ENCODE measurements around the gene STARD13.

Gene STARD13

GRCh38 chr13:33230178-33230881 lies 55.2 kb downstream of the STARD13 start:
- H3K36me3 ChIP-seq (ENCODE audit: control insufficient read depth in 1 of 2, insufficient read depth in 2 of 2, low read length in 2 of 2): peaks cover 0 to 7% of the 10 kb centered on the region in 2 donors
- peaks cover 6 to 11% of the 10 kb centered on the region in 2 donors for H3K9me3 ChIP-seq (ENCODE audit: control insufficient read depth in 1 of 2, low read length in 2 of 2)
- no peak overlapping the region for H3K9ac ChIP-seq (ENCODE audit: low read depth in 1 of 2, low read length in 2 of 2)
- no peak overlapping the region for H3K4me3 ChIP-seq (ENCODE audit: low read depth in 1 of 2, low read length in 2 of 2)
- H3K27ac ChIP-seq (ENCODE audit: low read depth, low read length): no peak overlapping the region
- peaks cover 7 to 21% of the 10 kb centered on the region in 2 donors for H3K4me1 ChIP-seq (ENCODE audit: control insufficient read depth in 1 of 2, insufficient read depth in 2 of 2, low read length in 2 of 2)
- H3K27me3 ChIP-seq (ENCODE audit: control insufficient read depth in 1 of 2, insufficient read depth in 2 of 2, low read length in 2 of 2): no peaks in the 10 kb centered on the region

- Histone ChIP-seq H3K9me3 (ENCODE audit: control insufficient read depth in 1 of 2, low read length in 2 of 2) (peaks cover 7 to 12% of the 10 kb centered on the region in 2 donors), H3K4me1 (ENCODE audit: control insufficient read depth in 1 of 2, insufficient read depth in 2 of 2, low read length in 2 of 2) (peaks cover 7 to 21% of the 10 kb centered on the region in 2 donors), H3K9ac (ENCODE audit: low read depth in 1 of 2, low read length in 2 of 2) (no peak overlapping the region), H3K36me3 (ENCODE audit: control insufficient read depth in 1 of 2, insufficient read depth in 2 of 2, low read length in 2 of 2) (peaks cover under 1 to 7% of the 10 kb centered on the region in 2 donors), H3K4me3 (ENCODE audit: low read depth in 1 of 2, low read length in 2 of 2) (no peak overlapping the region), H3K27me3 (ENCODE audit: control insufficient read depth in 1 of 2, insufficient read depth in 2 of 2, low read length in 2 of 2) (no peaks in the 10 kb centered on the region), H3K27ac (ENCODE audit: low read depth, low read length) (no peak overlapping the region)
Measured at GRCh38 chr13:33229446-33230177, 55.9 kb downstream of the STARD13 start.

- Histone ChIP-seq H3K27ac (ENCODE audit: low read depth, low read length) (peak overlapping the region; percentile 47), H3K4me3 (ENCODE audit: low read depth in 1 of 2, low read length in 2 of 2) (no peak overlapping the region), H3K9me3 (ENCODE audit: control insufficient read depth in 1 of 2, low read length in 2 of 2) (peaks cover 14 to 17% of the 10 kb centered on the region in 2 donors), H3K4me1 (ENCODE audit: control insufficient read depth in 1 of 2, insufficient read depth in 2 of 2, low read length in 2 of 2) (peaks cover 7 to 21% of the 10 kb centered on the region in 2 donors), H3K9ac (ENCODE audit: low read depth in 1 of 2, low read length in 2 of 2) (no peak overlapping the region), H3K36me3 (ENCODE audit: control insufficient read depth in 1 of 2, insufficient read depth in 2 of 2, low read length in 2 of 2) (peaks cover 6 to 9% of the 10 kb centered on the region in 2 donors), H3K27me3 (ENCODE audit: control insufficient read depth in 1 of 2, insufficient read depth in 2 of 2, low read length in 2 of 2) (no peaks in the 10 kb centered on the region)
Measured at GRCh38 chr13:33228648-33229445, 56.7 kb downstream of the STARD13 start.

- Histone ChIP-seq H3K9me3 (ENCODE audit: control insufficient read depth in 1 of 2, low read length in 2 of 2) (peaks cover 11 to 15% of the 10 kb centered on the region in 2 donors), H3K27ac (ENCODE audit: low read depth, low read length) (no peak overlapping the region), H3K27me3 (ENCODE audit: control insufficient read depth in 1 of 2, insufficient read depth in 2 of 2, low read length in 2 of 2) (no peaks in the 10 kb centered on the region), H3K9ac (ENCODE audit: low read depth in 1 of 2, low read length in 2 of 2) (no peak overlapping the region), H3K4me3 (ENCODE audit: low read depth in 1 of 2, low read length in 2 of 2) (no peak overlapping the region), H3K4me1 (ENCODE audit: control insufficient read depth in 1 of 2, insufficient read depth in 2 of 2, low read length in 2 of 2) (peaks cover 7 to 23% of the 10 kb centered on the region in 2 donors), H3K36me3 (ENCODE audit: control insufficient read depth in 1 of 2, insufficient read depth in 2 of 2, low read length in 2 of 2) (peaks cover 3 to 6% of the 10 kb centered on the region in 2 donors)
Measured at GRCh38 chr13:33227927-33228647, 57.5 kb downstream of the STARD13 start.

- Histone ChIP-seq H3K36me3 (ENCODE audit: control insufficient read depth in 1 of 2, insufficient read depth in 2 of 2, low read length in 2 of 2) (peaks cover 3 to 6% of the 10 kb centered on the region in 2 donors), H3K27ac (ENCODE audit: low read depth, low read length) (no peak overlapping the region), H3K9ac (ENCODE audit: low read depth in 1 of 2, low read length in 2 of 2) (no peak overlapping the region), H3K4me3 (ENCODE audit: low read depth in 1 of 2, low read length in 2 of 2) (no peak overlapping the region), H3K27me3 (ENCODE audit: control insufficient read depth in 1 of 2, insufficient read depth in 2 of 2, low read length in 2 of 2) (no peaks in the 10 kb centered on the region), H3K4me1 (ENCODE audit: control insufficient read depth in 1 of 2, insufficient read depth in 2 of 2, low read length in 2 of 2) (peaks cover 7 to 15% of the 10 kb centered on the region in 2 donors), H3K9me3 (ENCODE audit: control insufficient read depth in 1 of 2, low read length in 2 of 2) (peaks cover 7 to 9% of the 10 kb centered on the region in 2 donors)
Measured at GRCh38 chr13:33224686-33225085, 60.9 kb downstream of the STARD13 start.

- Histone ChIP-seq H3K9me3 (ENCODE audit: control insufficient read depth in 1 of 2, low read length in 2 of 2) (peaks cover 7 to 9% of the 10 kb centered on the region in 2 donors), H3K9ac (ENCODE audit: low read depth in 1 of 2, low read length in 2 of 2) (no peak overlapping the region), H3K36me3 (ENCODE audit: control insufficient read depth in 1 of 2, insufficient read depth in 2 of 2, low read length in 2 of 2) (peaks cover 3 to 6% of the 10 kb centered on the region in 2 donors), H3K27me3 (ENCODE audit: control insufficient read depth in 1 of 2, insufficient read depth in 2 of 2, low read length in 2 of 2) (no peaks in the 10 kb centered on the region), H3K4me1 (ENCODE audit: control insufficient read depth in 1 of 2, insufficient read depth in 2 of 2, low read length in 2 of 2) (peaks cover 7 to 10% of the 10 kb centered on the region in 2 donors), H3K27ac (ENCODE audit: low read depth, low read length) (no peak overlapping the region), H3K4me3 (ENCODE audit: low read depth in 1 of 2, low read length in 2 of 2) (no peak overlapping the region)
Measured at GRCh38 chr13:33224191-33224590, 61.4 kb downstream of the STARD13 start.

GRCh38 chr13:33219926-33220325 lies 65.6 kb downstream of the STARD13 start:
- peaks cover 0 to 14% of the 10 kb centered on the region in 2 donors for H3K4me1 ChIP-seq (ENCODE audit: control insufficient read depth in 1 of 2, insufficient read depth in 2 of 2, low read length in 2 of 2)

GRCh38 chr13:33218426-33218825 lies 67.1 kb downstream of the STARD13 start:
- peaks cover 10 to 27% of the 10 kb centered on the region in 2 donors for H3K4me1 ChIP-seq (ENCODE audit: control insufficient read depth in 1 of 2, insufficient read depth in 2 of 2, low read length in 2 of 2)

More at GRCh38 chr13:33219926-33220325, 65.6 kb downstream of the STARD13 start:
- Histone ChIP-seq H3K4me3 (ENCODE audit: low read depth in 1 of 2, low read length in 2 of 2) (no peak overlapping the region), H3K27me3 (ENCODE audit: control insufficient read depth in 1 of 2, insufficient read depth in 2 of 2, low read length in 2 of 2) (no peaks in the 10 kb centered on the region), H3K36me3 (ENCODE audit: control insufficient read depth in 1 of 2, insufficient read depth in 2 of 2, low read length in 2 of 2) (peaks cover 3 to 6% of the 10 kb centered on the region in 2 donors), H3K9ac (ENCODE audit: low read depth in 1 of 2, low read length in 2 of 2) (no peak overlapping the region), H3K9me3 (ENCODE audit: control insufficient read depth in 1 of 2, low read length in 2 of 2) (peaks cover 7 to 9% of the 10 kb centered on the region in 2 donors), H3K27ac (ENCODE audit: low read depth, low read length) (no peak overlapping the region)

GRCh38 chr13:33218020-33218419 lies 67.5 kb downstream of the STARD13 start:
- no peaks in the 10 kb centered on the region for H3K36me3 ChIP-seq (ENCODE audit: control insufficient read depth in 1 of 2, insufficient read depth in 2 of 2, low read length in 2 of 2)
- no peak overlapping the region for H3K27ac ChIP-seq (ENCODE audit: low read depth, low read length)
- H3K4me3 ChIP-seq (ENCODE audit: low read depth in 1 of 2, low read length in 2 of 2): no peak overlapping the region
- H3K27me3 ChIP-seq (ENCODE audit: control insufficient read depth in 1 of 2, insufficient read depth in 2 of 2, low read length in 2 of 2): no peaks in the 10 kb centered on the region
- peaks cover 11 to 27% of the 10 kb centered on the region in 2 donors for H3K4me1 ChIP-seq (ENCODE audit: control insufficient read depth in 1 of 2, insufficient read depth in 2 of 2, low read length in 2 of 2)
- no peaks in the 10 kb centered on the region for H3K9me3 ChIP-seq (ENCODE audit: control insufficient read depth in 1 of 2, low read length in 2 of 2)
- no peak overlapping the region for H3K9ac ChIP-seq (ENCODE audit: low read depth in 1 of 2, low read length in 2 of 2)

More at GRCh38 chr13:33218426-33218825, 67.1 kb downstream of the STARD13 start:
- no peaks in the 10 kb centered on the region for H3K9me3 ChIP-seq (ENCODE audit: control insufficient read depth in 1 of 2, low read length in 2 of 2)
- H3K27ac ChIP-seq (ENCODE audit: low read depth, low read length): no peak overlapping the region
- H3K27me3 ChIP-seq (ENCODE audit: control insufficient read depth in 1 of 2, insufficient read depth in 2 of 2, low read length in 2 of 2): no peaks in the 10 kb centered on the region
- H3K9ac ChIP-seq (ENCODE audit: low read depth in 1 of 2, low read length in 2 of 2): no peak overlapping the region
- H3K36me3 ChIP-seq (ENCODE audit: control insufficient read depth in 1 of 2, insufficient read depth in 2 of 2, low read length in 2 of 2): no peaks in the 10 kb centered on the region
- H3K4me3 ChIP-seq (ENCODE audit: low read depth in 1 of 2, low read length in 2 of 2): no peak overlapping the region
